HG02884 (cell line): Measurements from ENCODE around the gene UFD1.
"Not testable (repeated sequence)": the region's sequence is repeated elsewhere in the genome, so short reads cannot be mapped to it uniquely, and the experiment has no call there.

Experiments used
- ATAC-seq: cut with Tn5 transposase; IDR thresholded peaks from one replicate; pipeline ENCODE4 v1.9.1; 2021; ENCODE audit warnings: mild to moderate bottlenecking, moderate library complexity; ENCODE audit not compliant: unreplicated experiment

UFD1 gene

DNA sequence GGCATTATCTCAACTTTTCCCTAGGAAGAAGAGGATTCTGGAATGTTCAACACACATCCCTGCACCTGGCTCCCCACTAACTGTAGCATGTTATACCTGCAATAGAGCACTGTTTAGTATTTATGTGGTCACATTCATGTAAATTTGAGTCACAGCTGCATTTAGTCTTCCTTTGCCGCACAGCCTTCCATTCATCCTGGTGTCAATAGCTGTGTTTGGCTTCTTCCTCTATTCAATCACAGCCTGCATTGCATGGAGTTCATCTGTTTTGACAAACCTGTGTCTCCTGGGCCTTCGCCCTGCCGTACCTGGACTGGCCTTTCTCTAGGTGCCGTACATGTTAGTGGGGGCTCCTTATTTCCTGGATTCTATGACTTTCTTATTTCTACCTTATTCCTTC, 27.4 kb downstream of the UFD1 start:
- no peak for ATAC-seq

DNA sequence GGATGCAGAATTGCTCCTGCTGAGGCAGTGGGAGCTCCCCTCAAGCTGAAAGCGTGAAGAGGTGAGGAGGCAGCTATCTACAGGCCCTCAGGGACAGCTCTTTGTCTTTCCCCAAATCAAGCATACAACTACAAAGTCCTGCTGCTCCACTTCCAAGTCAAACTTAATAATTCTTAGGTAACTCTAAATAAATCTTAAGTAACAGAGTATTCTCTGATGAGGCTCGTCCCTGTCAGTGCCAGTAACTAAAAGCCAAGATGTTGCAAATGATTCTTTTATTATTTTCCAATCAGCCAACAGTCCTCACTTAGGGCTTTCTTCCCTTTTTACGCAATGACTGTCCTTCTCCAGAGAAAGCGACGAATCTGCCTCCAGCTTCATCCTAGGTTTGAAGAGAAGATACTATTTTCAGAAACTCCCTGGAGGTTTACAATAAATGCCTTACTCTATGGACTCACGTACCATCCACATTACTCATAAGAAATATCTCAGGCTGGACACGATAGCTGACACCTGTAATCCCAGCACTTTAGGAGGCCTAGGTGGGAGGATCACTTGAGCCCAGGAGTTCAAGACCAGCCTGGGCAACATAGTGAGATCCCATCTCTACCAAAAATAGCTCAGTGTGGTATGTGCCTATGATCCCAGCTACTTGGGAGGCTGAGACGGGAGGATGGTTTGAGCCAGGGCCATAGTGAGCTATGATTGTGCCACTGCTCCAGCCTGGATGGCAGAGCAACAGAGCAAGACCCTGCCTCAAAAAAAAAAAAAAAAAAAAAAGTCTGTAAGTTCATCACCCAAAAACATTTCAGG, 28.4 kb downstream of the UFD1 start:
- no peak for ATAC-seq

DNA sequence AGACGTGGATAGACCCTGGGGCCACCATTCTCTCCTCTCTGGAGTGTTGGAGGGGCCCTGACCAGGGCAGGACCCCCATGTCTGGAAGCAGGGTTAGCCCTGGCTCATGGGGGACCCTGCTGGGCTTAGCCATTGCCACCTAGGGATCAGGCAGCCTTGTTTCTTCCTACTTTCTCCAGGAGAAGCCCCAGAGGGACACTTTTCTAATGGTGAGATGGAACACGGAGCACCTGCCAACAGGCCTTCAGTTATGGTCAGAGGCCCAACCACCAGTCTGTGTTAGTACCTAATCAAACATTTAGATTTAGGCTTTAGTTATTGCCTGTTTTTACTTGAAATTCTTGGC, 29.6 kb downstream of the UFD1 start:
- ATAC-seq = no peak

DNA sequence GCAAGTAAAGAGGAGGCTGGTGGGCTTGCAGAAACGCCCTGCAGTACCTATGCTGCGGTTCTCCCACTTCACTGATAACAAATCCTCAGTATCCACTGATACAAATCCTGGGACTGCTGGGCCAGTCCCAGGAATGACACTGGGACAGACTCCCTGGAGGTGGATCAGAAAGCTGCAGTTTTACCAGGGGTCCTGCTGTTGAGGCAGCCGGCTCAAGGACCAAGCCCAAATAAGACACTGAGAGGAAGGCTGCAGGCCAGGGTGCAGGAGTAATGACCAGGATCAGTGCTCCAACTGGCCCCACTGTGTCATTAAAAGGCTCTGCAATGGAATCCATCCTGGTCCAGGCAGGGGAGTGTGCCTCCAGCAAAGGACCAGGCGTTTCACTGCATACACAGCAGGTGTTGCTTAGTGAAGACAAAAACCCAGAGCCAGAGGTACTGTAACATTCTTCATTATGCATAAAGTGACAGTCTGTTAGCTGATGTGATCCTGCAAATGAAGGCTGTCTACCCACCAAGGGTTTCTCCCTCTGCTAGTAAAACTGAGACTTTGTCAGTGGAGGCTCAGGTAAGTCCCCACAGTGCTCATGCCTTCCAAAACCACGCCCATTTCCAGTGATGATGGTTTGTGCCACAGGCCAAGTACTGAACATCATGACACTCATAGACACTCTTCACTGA, 30.1 kb downstream of the UFD1 start:
- no peak for ATAC-seq

DNA sequence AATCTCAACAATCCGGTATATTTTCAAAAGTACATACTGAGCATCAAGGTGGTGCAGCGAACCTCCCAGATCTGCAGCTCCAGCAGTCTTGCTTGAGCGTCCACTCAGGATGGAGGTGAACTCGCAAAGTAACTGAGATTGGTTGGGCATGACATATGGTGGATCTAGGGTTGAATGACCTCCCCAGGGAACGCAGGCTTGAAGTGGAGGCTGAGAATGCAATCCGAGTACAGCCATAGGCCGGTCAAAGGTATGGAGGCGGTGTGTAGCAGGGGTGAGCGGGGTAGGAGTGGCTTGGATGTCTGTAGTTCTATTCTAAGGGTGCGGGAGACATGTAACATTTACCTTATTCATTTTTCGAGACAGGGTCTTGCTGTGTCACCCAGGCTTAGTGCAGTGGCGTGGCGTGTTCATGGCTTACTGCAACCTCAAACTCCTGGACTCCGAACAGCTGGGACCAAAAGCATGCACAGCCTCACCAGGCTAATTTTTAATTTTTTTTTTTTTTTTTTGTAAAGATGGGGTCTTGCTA, 30.9 kb downstream of the UFD1 start:
- peak; percentile 43 for ATAC-seq

DNA sequence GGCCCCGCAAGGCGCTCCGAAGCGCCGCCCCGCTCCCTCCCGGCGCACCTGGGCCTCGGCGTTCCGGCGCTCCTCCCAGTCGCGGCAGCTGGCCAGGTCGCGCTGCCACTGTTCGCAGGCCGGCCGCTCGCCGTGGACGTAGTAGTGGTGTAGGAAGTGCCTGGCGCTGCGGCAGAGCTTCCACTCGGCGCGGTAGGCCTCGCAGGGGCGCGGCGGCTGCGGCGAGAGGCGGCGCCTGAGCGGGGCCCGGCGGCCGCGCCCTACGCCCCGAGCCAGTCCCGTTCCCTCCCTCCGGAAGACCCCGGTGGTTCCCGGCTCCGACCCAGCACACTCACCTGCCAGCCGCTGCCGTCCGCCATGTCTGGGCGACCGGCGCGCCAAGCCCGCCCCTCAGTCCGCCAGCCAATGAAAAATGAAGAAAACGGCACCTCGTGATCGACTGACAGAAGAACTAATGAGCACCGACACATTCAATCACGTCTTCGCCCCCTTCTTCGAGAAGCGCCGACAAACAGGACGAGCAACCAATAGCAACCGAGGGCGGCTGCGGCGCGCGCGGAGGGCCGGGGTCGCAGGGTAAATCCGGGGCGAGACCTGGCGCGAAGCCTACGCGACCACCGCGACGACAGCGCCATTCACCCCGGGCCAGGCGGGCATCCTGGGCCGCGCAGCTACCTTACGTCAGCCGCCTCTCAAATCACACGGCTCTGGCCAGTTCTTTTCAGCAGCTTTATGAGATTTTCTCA, 31.5 kb downstream of the UFD1 start, which contains the start of gene C22orf39:
C22orf39 (minus strand) TSS at position 382 of the 746 bp plus-strand sequence; CDS start at position 359, 23 bp downstream.
- ATAC-seq = peak; percentile 86

DNA sequence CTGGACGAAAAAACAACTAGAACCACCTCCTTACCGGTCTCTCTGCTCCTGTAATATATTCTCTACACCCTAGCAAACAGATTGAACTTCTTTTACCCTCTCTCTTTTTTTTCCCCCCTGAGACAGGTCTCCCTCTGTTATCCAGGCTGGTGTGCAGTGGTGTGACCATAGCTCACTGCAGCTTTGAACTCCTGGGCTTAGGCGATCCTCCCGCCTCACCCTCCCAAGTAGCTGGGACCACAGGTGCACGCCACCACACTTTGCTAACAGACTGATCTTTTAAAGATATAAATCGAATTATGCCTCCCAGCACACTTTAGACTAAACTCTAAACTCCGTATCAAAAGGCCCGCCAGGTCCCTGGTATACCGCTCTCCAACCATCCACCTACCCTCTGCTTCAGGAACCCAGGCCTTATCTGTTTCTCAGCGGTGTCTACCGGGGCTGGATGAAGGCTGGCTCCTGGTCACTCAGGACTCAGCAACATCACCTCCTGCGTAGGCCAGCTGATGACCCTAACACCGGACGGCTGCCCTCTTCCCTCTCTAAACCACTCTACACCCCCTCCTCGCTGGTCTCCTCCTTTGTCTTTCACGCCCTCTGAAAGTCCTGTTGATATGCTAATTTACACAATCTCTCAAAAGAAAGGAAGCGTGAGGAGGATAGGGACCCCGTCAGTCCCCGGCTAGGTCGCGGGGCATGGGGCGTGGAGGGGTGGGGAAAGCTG, 32.2 kb downstream of the UFD1 start:
- ATAC-seq = no peak

DNA sequence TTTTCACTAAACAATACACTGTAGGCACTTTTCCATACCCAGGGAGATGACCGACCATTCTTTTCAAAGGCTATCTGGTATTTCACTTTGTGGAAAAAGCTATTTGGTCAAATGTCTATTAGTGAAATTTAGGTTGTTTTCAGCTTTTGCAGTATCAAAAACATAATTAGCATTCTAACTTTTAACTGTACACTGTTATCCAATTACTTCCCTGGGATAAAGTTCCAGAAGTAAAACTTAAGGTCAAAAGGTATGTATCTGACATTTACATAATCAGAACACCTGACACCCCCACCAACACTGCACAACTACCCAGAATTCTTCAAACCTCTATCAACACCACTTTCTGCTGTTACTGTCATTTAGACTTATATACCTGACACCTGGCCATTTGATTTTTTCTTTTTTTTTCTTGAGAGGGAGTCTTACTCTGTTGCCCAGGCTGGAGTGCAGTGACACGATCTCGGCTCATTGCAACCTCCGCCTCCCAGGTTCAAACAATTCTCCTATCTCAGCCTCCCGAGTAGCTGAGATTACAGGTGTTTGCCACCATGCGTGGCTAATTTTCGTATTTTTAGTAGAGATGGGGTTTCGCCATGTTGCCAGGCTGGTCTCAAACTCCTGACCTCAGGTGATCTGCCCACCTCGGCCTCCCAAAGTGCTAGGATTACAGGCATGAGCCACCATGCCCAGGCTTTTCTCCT, 33.6 kb downstream of the UFD1 start:
- not testable (repeated sequence) for ATAC-seq

DNA sequence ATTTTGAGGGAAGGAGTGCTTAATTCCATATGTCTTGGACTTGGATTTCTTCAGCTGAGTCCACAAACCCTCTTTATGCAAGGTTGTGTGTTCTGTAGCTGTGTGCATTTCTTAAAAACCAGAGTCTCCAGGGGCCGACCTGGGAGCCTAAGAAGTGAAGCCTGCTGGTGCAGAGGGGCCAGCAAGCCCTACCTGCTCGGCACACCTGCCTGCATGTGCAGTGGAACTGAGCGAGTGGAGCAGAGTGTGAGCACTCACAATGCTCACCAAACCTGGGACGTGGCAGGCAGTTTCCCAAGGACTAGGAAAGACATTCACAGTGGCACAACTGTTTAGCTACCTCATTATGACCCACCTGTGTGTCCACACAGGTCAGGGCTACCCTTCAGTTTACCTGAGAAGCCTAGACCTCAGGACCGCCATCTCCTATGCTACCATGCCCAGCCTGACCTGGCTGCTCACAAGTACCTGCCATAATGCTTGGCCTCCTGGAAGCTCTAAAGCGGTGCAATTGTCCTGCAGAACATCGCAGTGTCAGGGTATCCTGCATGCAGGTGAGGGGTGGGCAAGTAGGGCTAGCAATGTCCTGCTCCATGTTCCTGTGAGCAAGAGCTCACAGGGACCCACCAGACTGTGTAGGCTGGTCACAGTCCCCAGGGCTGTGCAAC, 35.3 kb downstream of the UFD1 start:
- ATAC-seq = no peak

DNA sequence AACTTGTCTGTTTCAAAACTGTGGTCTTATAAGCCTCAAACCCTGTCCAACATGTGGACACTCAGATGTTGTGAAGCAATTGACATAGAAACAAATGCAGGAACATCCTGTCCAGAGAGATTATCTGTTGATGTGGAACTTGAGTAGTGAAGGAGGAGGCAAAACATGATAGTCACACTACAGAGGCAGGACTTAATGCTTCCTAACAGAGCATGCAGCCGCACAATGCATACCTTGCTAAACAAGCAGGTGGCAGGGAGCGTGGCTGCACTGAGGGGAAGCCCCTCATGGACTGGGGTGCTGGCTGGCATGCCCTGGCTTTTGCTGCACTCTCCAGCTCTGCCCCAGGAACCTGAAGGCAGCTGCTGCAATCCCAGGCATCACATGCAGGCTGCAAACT, 36.8 kb downstream of the UFD1 start:
- no peak for ATAC-seq

DNA sequence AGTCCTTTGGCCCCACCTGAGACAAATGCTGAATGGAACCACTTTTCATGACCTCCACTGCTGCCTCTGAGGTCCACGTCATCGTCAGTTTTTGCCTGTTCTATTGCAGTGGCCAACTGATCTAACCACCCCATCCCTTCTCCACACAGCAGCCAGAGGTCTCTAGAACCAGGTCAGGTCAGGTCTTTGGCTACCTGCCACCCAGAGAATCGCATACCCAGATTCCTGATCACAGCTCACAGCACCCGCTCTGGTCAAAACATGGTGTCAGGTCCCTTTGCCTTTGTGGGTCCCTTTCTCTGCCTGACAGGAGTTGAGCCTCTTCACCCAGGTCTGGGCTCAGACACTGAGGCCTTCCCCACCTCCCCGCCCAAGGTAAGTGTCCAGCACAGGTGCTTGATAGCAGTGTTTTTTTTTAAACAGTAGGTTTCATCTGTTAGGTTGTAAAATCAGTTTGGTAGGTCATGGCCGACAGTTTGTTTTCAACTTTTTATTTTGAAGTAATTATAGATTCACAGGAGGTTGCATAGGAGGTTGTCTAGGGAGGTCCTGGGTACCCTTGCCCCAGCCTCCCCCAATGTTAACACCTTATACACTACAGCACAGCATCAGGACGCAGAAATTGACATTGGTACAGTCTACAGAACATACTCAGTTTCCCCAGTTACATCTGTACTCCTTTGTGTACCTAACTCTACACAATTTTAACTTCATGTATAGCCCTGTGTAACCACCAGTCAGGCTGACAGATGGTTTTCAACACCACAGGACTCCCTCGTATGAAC, 38.4 kb downstream of the UFD1 start:
- ATAC-seq = no peak

DNA sequence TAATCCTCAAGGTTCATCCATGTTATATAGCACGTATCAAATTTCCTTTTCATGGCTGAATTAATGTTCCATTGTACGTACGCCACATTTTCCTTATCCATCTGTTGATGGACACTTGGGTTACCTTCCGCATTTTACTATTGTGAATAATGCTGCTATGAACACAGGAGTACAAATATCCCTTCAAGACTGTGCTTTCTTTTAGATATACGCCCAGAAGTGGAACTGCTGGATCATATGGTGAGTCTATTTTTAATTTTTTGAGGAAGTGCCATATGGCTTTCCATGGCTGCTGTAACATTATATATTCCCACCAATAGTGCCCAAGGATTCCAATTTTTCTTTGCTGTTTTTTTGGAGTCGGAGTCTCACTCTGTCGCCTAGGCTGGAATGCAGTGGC, 40.7 kb downstream of the UFD1 start:
- ATAC-seq = no peak

DNA sequence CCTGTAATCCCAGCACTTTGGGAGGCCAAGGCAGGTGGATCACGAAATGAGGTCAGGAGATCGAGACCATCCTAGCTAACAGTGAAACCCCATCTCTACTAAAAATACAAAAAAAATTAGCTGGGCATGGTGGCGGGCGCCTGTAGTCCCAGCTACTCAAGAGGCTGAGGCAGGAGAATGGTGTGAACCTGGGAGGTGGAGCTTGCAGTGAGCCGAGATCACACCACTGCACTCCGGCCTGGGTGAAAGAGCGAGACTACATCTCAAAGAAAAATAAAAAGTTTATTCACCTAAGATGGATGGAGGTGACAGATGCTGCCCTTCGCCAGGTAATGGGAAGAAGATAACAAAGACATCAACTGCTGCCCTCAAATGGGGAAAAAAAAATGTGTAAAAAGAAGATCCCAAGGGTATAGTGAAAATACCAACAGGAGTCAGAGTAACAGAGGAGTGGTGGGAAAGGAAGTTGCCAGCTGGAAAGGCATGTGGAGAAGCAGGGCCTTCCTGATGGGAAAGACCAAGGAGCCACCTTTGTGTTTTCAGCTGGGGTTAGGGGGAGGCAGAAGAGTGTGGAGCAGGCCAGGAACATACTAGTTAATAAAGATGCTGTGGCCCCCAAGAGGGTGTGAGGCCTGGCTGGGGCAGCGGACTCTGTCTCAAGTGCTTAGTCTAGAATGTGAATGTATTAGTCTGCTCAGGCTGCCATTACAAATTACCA, 42.4 kb downstream of the UFD1 start:
- ATAC-seq = not testable (repeated sequence)

DNA sequence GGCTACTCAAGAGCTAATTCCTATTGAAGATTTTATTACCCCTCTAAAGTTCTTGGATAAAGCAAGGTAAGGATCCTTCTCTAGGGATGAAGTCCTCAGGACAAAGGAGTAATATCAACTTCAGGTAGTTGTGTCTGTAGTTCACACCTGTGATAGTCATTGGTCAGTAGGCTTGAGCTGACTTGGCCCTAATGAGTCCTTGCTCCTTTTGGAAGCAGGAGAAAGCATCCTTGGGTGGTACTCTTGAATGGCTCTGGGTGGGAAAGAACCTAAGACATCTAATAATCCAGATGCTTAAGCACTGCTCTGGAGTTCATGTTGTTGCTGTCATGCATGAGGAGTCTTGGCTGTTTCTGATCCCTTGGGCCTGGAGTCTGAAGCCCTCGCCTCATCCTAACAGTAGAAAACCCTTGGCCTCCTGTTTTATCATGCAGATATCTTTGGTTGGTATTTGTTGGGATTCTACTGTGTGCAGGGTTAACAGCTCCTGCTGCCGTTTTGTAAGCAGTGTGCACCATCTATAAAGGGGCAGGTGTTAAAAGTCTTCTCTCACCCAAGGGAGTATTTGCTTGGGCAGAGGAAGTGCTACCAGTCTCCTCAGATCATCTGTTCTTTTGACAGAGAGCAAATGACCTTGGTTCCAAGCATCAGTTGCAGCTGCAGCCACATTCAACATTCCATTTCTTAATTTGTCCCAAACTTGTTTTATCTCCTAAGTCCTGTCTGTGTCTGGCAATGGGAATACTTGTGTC, 44.0 kb downstream of the UFD1 start:
- ATAC-seq = no peak

DNA sequence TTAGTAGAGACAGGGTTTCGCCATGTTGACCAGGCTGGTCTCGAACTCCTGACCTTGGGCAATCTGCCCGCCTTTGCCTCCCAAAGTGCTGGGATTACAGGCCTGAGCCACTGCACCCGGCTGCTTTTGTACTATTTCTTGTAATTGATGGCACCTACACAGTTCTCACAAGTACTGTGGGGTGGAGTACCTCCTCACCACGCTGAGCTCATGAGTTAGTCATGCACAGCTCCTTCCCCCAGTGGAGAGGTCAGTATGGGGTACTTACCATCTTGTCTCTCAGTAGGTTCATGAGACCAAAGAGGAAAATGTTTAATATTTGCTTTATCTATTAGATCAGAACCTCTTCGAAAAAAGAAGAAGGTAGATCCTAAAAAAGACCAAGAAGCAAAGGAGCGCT, 44.6 kb downstream of the UFD1 start:
- no peak for ATAC-seq

DNA sequence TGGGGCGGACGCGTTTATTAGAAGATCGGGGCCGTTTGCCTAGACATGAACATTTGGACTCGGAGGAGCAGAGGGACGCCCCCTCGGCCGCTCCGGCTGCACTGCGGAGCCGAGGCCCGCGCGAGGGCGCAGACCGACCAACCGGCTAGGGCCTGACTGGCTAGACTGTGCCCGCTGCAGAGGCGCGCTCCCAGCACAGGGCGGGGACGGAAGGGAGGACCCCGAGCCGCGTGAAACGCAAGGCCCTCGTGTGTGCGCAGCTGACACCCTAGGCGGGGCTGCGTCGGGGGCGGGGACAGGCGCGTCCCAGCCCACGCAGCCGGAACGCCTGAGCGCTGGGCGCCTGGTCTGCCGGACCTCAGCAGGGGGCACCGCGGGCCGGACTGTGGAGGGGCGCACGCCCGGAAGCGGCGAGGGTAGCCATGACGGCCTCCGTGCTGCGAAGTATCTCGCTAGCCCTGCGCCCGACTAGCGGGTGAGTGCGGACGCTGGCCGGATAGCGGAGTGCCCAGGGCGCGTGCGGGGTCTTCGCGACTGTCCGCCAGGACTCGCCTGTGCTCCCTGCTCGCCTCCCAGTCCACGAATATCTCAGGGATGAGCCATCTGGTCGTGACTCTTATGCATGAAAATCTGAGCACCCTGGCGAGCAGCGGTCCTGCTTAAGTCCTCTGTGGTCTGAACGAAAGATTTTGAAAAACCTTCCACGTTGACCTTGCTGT, 46.7 kb downstream of the UFD1 start, which contains the start of gene MRPL40:
MRPL40 (plus strand) TSS at position 413 of the 719 bp plus-strand sequence; CDS start at position 423, 10 bp downstream.
- peak; percentile 77 for ATAC-seq

DNA sequence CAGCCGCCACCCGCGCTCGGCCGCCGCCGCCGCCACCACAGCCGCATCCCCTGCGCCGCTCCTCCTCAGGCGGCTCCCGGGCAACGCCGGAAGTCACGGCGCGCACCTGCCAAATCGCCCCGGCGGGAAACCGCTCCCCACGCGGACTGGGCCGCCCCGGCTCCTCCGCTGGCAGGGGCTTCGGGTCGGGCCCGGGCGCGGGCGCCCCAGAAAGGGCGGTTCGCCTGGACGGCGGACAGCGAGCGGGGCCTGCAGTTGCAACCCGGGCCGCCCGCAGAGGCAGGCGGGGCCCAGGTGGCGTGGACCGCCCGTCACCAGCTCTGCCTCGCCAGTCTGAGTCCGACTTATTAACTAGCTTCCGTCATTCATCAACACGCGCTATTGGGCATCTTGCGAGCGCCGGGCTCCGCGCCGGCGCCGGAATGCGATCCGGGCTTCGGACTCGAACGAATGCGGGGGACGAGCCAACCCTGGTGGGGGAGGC, 47.3 kb downstream of the UFD1 start, which contains the start of gene HIRA:
HIRA (minus strand) TSS at position 85 of the 484 bp plus-strand sequence. CDS start 257 bp downstream, outside the sequence.
- peak; percentile 30 for ATAC-seq
